ENCODE data around the gene UGT1A8. TPM values are rescaled to one million over a fixed set of nuclear protein-coding genes. Genes with fewer than 3 reads are reported as not detected.

UGT1A8 gene
- total and polyA plus RNA-seq, 9 donors = not detected

GRCh38 chr2:233706720-233707119 lies 89.3 kb downstream of the UGT1A8 start:
- intact Hi-C loops (cut with DNase I) = no loop called here
- Histone ChIP-seq H3K4me3 (no peak overlapping the region), H3K4me1 (ENCODE audit: insufficient read depth) (no peaks in the 10 kb centered on the region), H3K27ac (no peak overlapping the region), H3K36me3 (no peaks in the 10 kb centered on the region), H3K27me3 (no peaks in the 10 kb centered on the region), H3K9me3 (no peaks in the 10 kb centered on the region)
- WGBS, 3 donors = 50 to 89% (median 83%) methylated on average over 1 of the region's 1 CpG
- no peak for DNase-seq
- TF ChIP-seq CTCF (IDR thresholded peaks at IDR 0.05) (no peak), POLR2A (IDR thresholded peaks at IDR 0.05) (no peak), EP300 (IDR thresholded peaks at IDR 0.05) (no peak)

DNA sequence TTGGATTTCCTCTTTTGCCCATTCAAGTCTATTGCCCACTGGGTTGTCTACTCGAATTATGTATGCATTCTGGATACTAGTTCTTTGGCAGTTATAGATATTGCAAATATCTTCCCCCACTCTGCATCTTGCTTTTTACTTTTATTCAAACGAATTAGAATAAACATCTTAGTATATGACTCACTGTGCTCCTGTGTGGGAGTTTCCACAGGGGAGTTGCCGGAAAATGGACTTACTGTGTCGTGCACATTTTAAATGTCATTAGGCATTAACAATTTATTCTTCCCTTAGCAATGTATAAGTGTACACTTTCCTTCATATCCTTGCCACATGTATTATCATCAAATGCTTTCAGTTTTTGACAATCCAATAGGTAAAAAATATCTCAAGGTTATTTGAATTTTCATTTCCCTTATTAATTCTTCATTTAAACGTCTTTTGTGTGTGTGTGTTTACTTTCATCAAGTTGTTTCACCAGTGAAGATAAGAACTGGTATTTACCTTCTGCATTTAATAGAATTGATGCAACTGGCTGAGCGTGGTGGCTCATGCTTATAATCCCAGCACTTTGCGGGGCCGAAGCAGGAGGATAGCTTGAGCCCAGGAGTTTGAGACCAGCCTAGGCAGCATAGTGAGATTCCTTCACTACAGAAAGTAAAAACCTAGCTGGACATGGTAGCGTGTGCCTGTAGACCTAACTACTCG lies 90.7 kb downstream of the UGT1A8 start:
- Histone ChIP-seq H3K27ac (no peak overlapping the region), H3K36me3 (no peaks in the 10 kb centered on the region), H3K27me3 (no peaks in the 10 kb centered on the region), H3K4me3 (no peak overlapping the region), H3K4me1 (ENCODE audit: insufficient read depth) (no peaks in the 10 kb centered on the region), H3K9me3 (no peaks in the 10 kb centered on the region)
- DNase-seq = no peak
- intact Hi-C loops (cut with DNase I) = no loop called here
- TF ChIP-seq EP300 (IDR thresholded peaks at IDR 0.05) = no peak
- TF ChIP-seq CTCF (IDR thresholded peaks at IDR 0.05) = no peak
- TF ChIP-seq POLR2A (IDR thresholded peaks at IDR 0.05) = no peak
- 40 to 50% (median 48%) methylated on average over 10 of the region's 10 CpGs for WGBS, 3 donors

GRCh38 chr2:233708942-233709341 lies 91.5 kb downstream of the UGT1A8 start:
- no peak for DNase-seq
- Histone ChIP-seq H3K4me3 (no peak overlapping the region), H3K9me3 (no peaks in the 10 kb centered on the region), H3K27me3 (no peaks in the 10 kb centered on the region), H3K4me1 (ENCODE audit: insufficient read depth) (no peaks in the 10 kb centered on the region), H3K27ac (no peak overlapping the region), H3K36me3 (no peaks in the 10 kb centered on the region)
- intact Hi-C loops (cut with DNase I) = no loop called here
- 70 to 87% (median 78%) methylated on average over 5 of the region's 5 CpGs for WGBS, 3 donors
- TF ChIP-seq POLR2A (IDR thresholded peaks at IDR 0.05) (no peak), EP300 (IDR thresholded peaks at IDR 0.05) (no peak), CTCF (IDR thresholded peaks at IDR 0.05) (no peak)

GRCh38 chr2:233711312-233712008 lies 94.0 kb downstream of the UGT1A8 start:
- peak; percentile 23 to 71 (median 27) for DNase-seq
- 35 to 39% (median 39%) methylated on average over 11 of the region's 11 CpGs for WGBS, 3 donors
- intact Hi-C loops (cut with DNase I) = no loop called here
- Histone ChIP-seq H3K4me1 (ENCODE audit: insufficient read depth) (no peaks in the 10 kb centered on the region), H3K9me3 (no peaks in the 10 kb centered on the region), H3K27me3 (no peaks in the 10 kb centered on the region), H3K27ac (no peak overlapping the region), H3K36me3 (no peaks in the 10 kb centered on the region), H3K4me3 (no peak overlapping the region)
- TF ChIP-seq EP300 (IDR thresholded peaks at IDR 0.05) (no peak), POLR2A (IDR thresholded peaks at IDR 0.05) (no peak), CTCF (IDR thresholded peaks at IDR 0.05) (no peak)

All from ovary (tissue), 9 donors.